GM06990 (cell line): Measurements from ENCODE around the gene ARHGEF17.
A peak's percentile ranks its signal among the peaks of the same experiment; 100 is the strongest.

Experiments used
- DNase-seq: peaks from one replicate; pipeline ENCODE4 v3.0.0-alpha.2; 2011; ENCODE audit not compliant: insufficient read length; ENCODE audit errors: extremely low read depth
- H3K27me3 ChIP-seq: replicated peaks from 2 replicates; pipeline ENCODE4 v1.6.0; 2011; ENCODE audit warnings: low read length; ENCODE audit not compliant: control insufficient read depth, insufficient read depth
- H3K36me3 ChIP-seq: 2 replicates; pipeline ENCODE4 v1.5.1; 2011; ENCODE audit warnings: low read length; ENCODE audit not compliant: control insufficient read depth, insufficient read depth
- H3K4me3 ChIP-seq: replicated peaks from 2 replicates; pipeline ENCODE4 v1.5.1; 2011; ENCODE audit warnings: low read depth, mild to moderate bottlenecking, control low read depth, low read length
- TF ChIP-seq, protein P1 (sequence below): IDR thresholded peaks from 2 replicates; pipeline ENCODE4 v1.5.1; 2011; ENCODE audit warnings: low read length, control low read depth, mild to moderate bottlenecking, inconsistent platforms; ENCODE audit not compliant: insufficient read depth, poor library complexity, severe bottlenecking

Gene ARHGEF17

GRCh38 chr11:73359341-73359740 is 51.3 kb downstream of the ARHGEF17 start:
- Histone ChIP-seq H3K36me3 (no peaks in the 10 kb centered on the region), H3K27me3 (no peaks in the 10 kb centered on the region), H3K4me3 (no peak overlapping the region)
- no peak for DNase-seq
- TF ChIP-seq, protein P1, sequence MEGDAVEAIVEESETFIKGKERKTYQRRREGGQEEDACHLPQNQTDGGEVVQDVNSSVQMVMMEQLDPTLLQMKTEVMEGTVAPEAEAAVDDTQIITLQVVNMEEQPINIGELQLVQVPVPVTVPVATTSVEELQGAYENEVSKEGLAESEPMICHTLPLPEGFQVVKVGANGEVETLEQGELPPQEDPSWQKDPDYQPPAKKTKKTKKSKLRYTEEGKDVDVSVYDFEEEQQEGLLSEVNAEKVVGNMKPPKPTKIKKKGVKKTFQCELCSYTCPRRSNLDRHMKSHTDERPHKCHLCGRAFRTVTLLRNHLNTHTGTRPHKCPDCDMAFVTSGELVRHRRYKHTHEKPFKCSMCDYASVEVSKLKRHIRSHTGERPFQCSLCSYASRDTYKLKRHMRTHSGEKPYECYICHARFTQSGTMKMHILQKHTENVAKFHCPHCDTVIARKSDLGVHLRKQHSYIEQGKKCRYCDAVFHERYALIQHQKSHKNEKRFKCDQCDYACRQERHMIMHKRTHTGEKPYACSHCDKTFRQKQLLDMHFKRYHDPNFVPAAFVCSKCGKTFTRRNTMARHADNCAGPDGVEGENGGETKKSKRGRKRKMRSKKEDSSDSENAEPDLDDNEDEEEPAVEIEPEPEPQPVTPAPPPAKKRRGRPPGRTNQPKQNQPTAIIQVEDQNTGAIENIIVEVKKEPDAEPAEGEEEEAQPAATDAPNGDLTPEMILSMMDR = no peak

DNA sequence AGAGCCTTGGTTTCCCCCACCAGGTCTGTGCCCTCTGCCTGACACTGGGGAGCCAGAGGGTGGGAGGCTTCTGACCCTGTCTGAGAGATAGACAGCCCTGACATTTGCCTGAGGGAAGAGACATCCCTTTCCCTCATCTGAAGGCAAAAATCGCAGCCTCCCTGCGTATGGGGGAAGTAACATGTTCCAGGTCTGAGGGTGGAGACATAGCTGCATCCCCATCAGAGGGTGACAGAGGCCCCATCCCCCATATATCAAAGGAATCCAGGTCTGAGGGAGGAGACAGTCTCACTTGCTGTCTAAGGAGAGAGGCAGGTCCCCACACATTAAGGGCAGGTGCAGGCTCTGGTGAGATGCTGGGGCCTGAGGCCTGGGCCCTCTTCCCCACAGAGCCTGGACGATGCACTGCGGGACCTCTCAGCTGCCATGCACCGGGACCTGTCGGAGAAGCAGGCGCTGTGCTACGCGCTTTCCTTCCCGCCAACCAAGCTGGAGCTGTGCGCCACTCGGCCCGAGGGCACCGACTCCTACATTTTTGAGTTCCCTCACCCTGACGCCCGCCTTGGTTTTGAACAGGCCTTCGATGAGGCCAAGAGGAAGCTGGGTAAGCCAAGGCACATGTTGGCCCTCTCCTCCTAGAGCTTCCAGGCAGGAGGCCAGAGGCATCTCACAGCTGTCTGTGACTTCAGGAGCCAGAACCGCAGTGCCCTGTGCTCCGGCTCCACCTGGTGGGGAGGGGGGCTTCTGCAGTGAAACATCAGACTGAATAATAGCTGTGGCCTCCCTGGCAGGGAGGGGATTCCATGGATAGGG is 52.1 kb downstream of the ARHGEF17 start:
- no peak for DNase-seq
- no peaks in the 10 kb centered on the region for H3K27me3 ChIP-seq
- no peaks in the 10 kb centered on the region for H3K36me3 ChIP-seq
- H3K4me3 ChIP-seq = no peak overlapping the region
- TF ChIP-seq, protein P1 = peak; percentile 67

GRCh38 chr11:73360743-73361369 is 52.8 kb downstream of the ARHGEF17 start:
- no peaks in the 10 kb centered on the region for H3K27me3 ChIP-seq
- DNase-seq = no peak
- no peak overlapping the region for H3K4me3 ChIP-seq
- H3K36me3 ChIP-seq = no peaks in the 10 kb centered on the region
- TF ChIP-seq, protein P1 = no peak

DNA sequence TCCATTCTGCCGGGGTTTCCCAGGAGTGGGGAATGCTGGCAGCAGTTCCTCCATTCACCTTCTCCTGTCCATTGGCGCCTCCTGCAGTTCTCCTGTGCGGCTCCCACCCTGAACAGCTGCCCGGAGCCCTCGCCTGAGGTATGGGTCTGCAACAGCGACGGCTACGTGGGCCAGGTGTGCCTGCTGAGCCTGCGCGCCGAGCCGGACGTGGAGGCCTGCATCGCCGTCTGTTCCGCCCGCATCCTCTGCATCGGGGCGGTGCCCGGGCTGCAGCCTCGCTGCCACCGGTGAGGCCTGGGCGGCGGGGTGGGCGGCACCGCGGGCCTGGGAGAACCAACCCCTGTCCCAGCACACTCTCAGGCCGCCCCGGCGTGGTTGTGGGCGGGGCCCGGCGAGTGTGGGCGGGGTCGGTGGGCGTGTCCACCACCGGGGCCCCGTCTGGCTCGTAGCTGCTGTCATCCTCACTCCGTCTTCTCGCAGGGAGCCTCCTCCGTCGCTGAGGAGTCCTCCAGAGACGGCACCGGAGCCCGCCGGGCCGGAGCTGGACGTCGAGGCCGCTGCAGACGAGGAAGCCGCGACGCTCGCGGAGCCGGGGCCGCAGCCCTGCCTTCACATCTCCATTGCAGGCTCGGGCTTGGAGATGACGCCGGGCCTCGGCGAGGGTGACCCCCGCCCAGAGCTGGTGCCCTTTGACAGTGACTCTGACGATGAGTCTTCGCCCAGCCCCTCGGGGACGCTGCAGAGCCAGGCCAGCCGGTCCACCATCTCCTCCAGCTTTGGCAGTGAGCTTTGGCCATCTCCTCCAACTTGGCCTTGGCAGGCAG is 54.1 kb downstream of the ARHGEF17 start:
- H3K36me3 ChIP-seq = no peaks in the 10 kb centered on the region
- no peaks in the 10 kb centered on the region for H3K27me3 ChIP-seq
- no peak for DNase-seq
- TF ChIP-seq, protein P1 = no peak
- H3K4me3 ChIP-seq = no peak overlapping the region

DNA sequence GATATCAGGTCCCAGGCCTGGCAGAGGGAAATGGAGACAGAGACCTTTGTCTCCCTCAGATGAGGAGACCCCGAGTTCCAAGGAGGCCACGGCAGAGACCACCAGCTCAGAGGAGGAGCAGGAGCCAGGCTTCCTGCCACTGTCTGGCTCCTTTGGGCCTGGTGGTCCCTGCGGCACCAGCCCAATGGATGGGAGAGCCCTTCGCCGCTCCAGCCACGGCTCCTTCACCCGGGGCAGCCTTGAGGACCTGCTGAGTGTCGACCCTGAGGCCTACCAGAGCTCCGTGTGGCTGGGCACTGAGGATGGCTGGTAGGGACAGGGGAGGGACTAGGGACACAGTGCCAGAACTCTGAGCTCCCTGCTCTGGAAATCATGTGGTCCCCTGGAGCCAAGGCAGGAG is 55.1 kb downstream of the ARHGEF17 start:
- DNase-seq = no peak
- Histone ChIP-seq H3K4me3 (no peak overlapping the region), H3K36me3 (no peaks in the 10 kb centered on the region; the same call in 1 of the 2 replicates), H3K27me3 (no peaks in the 10 kb centered on the region)
- TF ChIP-seq, protein P1 = no peak
